NCI-H2196 treated with DMSO at 0.1 percent for 48 hours (cell line): ENCODE measurements around the gene EVI2B.
"Not testable (repeated sequence)": the region's sequence is repeated elsewhere in the genome, so short reads cannot be mapped to it uniquely, and the experiment has no call there.

Source experiments
- DNase-seq: peaks from one replicate; lab custom pipeline; 2025; ENCODE audit not compliant: unreplicated experiment; lab: John Stamatoyannopoulos, UW

Gene EVI2B, protein sequence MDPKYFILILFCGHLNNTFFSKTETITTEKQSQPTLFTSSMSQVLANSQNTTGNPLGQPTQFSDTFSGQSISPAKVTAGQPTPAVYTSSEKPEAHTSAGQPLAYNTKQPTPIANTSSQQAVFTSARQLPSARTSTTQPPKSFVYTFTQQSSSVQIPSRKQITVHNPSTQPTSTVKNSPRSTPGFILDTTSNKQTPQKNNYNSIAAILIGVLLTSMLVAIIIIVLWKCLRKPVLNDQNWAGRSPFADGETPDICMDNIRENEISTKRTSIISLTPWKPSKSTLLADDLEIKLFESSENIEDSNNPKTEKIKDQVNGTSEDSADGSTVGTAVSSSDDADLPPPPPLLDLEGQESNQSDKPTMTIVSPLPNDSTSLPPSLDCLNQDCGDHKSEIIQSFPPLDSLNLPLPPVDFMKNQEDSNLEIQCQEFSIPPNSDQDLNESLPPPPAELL

DNA sequence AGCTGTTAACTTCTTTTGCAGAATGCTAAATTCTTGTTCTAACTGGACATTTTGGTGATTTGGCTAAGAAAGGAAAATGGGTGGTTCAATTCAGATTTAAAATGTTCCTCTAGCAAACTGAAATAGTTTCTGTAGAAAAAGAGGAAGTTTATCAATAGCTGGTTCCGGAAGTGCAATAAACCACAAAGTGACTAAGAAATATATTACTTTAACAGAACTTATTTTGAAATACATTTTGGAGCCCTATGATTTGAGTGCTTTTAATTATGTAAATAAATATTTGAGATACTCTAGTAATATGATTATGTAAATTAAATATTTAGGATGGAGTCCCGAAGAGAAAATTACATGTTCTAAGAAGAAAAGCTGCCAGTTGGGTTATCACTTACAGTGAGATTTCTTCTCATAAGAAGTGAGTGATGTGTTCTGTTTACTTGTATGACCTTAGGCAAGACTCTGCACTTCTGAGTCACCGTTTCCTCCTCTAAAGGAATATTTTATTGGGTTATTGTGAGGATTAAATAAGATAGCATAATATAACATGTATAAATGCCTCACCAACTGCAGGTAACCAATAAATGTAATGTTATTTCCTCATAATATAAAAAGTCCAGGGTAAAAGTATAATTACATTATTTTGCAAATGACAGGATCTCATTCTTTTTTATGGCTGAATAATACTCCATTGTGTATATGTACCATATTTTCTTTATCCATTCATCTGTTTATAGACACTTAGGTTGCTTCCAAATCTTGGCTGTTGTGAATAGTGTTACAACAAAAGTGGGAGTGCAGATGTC, at the start of gene EVI2B:
TSS of gene EVI2B (minus strand) at position 73 of the 800 bp plus-strand sequence. CDS start 8,445 bp downstream, outside the sequence.
- DNase-seq: no peak

DNA sequence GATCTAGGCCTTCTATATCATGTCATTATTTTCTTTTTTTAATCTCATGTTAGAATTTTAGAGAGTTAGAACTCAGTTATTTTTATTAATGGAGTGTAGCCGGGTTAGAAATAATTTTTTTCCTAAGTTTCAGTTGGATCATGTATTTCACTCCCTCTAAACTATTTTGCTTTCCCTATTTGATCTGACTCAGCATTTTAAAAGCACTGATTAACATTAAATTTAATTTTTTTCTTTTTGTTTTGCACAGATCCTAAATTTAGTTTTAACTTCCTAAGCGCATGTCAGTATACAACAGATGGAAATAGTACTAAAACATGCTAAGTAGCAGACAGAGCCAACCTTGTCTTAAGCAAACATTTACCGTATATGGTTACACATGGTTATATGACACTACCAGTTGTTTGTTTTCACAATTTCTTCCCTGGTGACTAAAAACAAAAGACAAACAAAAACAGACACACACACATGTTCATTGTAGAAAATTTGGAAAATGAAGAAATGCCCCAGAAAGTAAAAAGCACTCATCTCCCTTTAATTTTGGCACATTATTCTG, 44.1 kb upstream of the EVI2B start:
- no peak for DNase-seq

DNA sequence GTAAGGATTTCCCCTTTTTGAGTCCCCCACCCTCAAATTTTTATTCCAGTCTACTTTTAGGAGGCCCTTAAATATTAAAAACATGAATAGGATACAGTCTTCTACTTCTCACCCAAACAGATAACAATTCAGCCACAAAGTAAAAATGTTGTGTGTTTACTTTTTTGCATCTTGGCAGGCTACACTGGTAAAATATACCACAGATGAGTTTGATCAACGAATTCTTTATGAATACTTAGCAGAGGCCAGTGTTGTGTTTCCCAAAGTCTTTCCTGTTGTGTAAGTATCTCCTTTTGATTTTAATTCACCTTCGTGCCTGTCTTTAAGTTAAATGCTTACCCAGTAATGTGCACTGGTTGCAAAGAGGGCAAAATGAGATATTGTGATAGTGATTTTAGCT, 43.2 kb upstream of the EVI2B start:
- no peak for DNase-seq

GRCh38 chr17:31355935-31356334, 42.1 kb upstream of the EVI2B start:
- no peak for DNase-seq

GRCh38 chr17:31349454-31349853, 35.6 kb upstream of the EVI2B start:
- no peak for DNase-seq

- not testable (repeated sequence) for DNase-seq
These were observed 31.4 kb upstream of the EVI2B start for GRCh38 chr17:31345191-31345747.

GRCh38 chr17:31339906-31340661, 26.2 kb upstream of the EVI2B start:
- no peak for DNase-seq

- no peak for DNase-seq
These were observed 15.4 kb upstream of the EVI2B start for GRCh38 chr17:31329221-31329620.

- DNase-seq: no peak
These were observed 14.3 kb upstream of the EVI2B start for GRCh38 chr17:31328160-31328535.

GRCh38 chr17:31327534-31328159, 13.8 kb upstream of the EVI2B start:
- no peak for DNase-seq

DNA sequence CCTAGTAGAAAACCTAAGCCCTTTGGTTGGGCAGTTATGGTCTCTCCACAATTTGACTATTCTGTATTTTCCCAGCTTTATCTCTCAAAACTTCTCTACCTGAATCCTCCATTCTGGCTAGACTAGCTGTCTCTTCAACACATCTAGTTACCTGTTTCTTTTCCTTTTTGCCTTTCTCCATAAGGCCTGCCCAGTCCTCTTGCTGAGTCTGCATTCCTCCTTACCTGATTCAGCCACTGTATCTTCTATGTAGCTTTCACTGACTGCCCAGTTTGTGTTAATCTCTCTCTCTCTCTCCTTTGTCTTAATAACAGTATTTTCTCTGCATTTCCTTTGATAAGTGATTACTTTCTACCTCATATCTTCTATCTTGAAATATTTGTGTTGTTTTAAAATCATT, 9.7 kb upstream of the EVI2B start:
- no peak for DNase-seq

- DNase-seq: no peak
These were observed 8.1 kb upstream of the EVI2B start for GRCh38 chr17:31321966-31322365.

- no peak for DNase-seq
These were observed 7.6 kb upstream of the EVI2B start, which contains the start of gene EVI2A for GRCh38 chr17:31321481-31321880. Gene EVI2A, minus strand, starts transcription at chr17:31321622. Its CDS starts 2,609 bp downstream, at chr17:31319013.

DNA sequence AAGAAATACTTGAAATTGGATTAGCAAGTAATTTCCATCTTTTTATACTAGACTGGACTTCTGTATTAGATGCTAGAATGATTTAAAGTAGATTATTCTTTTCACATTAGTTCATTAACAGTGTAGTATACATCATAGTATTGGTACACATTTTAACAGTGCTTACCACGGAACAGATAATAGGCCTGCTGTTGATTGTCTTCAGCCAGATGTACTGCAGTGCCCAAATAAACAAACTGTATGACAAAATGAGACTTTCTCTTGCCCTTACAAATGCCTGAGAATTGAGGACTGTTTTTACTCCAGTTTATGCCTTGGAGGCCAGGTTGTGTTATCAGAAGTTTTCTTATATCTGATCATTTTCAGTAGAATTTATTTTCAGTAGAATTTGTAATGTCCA, 6.9 kb upstream of the EVI2B start:
- DNase-seq: no peak

DNA sequence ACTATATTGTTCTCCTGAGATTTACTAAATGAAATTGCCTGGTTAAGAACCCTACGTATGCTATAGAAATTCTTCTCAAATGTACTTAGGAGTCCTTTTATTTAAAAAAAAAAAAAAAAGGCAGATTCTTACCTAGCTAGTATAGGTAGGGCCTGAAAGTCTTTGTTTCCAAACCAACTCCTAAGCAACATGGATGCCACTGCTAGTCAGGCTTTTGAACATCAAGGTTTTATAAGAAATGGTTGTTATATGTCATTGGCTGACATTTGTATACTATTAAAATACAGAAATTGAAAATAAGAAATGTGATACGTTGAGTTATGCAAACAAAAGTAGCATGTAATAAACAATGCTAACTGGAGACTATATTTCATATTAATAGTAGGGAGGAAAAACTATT, 6.4 kb upstream of the EVI2B start:
- DNase-seq: no peak

GRCh38 chr17:31318851-31319661, 5.2 kb upstream of the EVI2B start:
- DNase-seq: no peak

GRCh38 chr17:31318298-31318801, 4.5 kb upstream of the EVI2B start:
- DNase-seq: no peak

DNA sequence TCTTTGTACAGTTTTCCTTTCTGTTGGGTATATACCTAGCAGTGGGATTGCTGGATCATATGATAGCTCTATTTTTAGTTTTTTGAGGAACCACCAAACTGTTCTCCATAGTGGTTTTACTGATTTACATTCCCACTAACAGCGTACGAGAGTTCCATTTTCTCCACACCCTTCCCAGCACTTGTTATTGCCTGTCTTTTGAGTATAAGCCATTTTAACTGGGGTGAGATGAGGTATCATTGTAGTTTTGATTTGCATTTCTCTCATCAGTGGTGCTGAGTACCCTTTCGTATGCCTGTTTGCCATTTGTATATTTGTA, 887 bp upstream of the EVI2B start:
- no peak for DNase-seq

GRCh38 chr17:31312223-31312622, 1.6 kb downstream of the EVI2B start:
- DNase-seq: not testable (repeated sequence)
